NK-92 treated with Interleukin-12 subunit alpha and Interleukin-12 subunit beta, amount 100 ng/mL, for 24 hours (cell line): ENCODE measurements around the gene CLCF1.

Experiments
- DNase-seq: peaks from one replicate; lab custom pipeline; 2025; lab: John Stamatoyannopoulos, UW

The CLCF1 gene

DNA sequence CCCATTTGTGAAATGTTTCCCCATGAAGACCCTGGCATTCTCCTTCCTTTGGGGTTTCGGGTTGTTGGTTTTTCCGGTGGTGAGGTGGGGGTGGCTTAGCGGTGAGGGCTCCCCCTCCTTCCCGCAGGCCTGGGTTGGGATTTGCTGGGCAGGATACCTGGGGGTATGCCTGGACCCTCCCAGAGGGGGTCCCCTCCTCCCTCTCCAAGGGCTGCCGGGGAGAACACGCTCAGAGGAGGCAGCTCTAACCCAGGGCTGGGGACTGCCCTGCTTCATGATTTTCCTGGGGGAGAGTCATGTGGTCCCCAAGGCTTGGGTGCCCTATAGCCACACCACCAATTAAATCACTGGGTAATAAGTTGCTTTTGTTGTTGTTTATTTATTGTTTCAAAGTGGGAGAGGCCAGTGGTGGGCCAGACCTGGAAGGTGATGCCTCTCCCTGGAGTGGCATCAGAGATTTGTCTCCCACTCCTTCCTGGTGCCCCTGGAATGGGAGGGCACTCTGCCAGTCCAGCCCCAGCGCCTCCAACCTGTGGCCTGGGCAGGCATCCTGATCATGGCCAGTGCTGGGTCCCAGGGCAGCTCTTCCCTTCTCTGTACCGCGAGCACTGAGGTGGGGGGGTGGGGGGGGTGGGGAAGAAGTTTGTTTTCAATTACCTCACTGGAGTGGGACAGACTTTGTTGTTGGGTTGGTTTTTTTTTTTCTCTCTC, 1.3 kb upstream of the CLCF1 start:
- no peak for DNase-seq

DNA sequence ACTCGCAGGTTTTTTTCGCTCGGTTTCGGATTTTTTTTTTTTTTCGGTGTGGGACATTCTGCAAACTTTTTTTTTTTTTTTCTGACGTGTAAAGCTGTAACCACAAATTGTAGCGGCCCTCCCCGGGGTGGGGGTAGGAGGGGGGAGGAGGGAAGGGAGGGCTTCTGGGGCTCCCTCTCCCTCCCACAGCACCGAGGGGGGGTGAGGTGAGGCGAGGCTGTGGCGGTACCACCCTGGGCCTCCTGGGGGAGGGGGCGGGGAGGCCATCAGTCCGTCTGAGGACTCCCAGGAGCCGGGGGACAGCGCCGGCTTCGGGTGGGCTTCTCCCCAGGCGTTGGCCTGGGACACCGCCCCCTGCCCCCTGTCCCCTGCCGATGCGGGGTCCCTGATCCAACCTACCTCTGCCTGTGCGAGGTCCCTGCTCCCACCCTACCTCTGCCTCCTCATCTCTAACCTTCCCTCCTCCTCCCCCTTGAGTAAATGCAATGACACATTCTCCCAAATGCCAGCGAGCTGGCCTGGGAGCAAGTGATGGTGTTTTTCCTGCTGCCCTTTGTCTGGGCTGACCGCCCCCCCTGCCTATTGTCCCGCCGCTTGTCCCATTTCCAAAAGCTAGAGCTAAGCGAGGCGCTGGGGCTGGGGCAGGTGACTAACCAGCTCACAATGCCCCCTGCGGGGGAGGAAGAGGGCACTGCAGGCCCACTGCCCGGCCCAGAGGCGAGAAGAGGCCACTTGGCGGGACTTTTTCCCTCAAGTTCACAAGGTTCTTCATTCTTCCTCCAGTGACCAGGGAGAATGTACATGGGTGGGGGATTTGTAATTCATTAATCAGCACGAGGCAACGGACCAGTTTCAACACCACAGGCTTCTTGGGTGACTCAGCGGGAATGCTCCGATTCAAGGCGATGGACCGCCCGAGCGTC, 511 bp upstream of the CLCF1 start:
- peak; percentile 50 for DNase-seq

DNA sequence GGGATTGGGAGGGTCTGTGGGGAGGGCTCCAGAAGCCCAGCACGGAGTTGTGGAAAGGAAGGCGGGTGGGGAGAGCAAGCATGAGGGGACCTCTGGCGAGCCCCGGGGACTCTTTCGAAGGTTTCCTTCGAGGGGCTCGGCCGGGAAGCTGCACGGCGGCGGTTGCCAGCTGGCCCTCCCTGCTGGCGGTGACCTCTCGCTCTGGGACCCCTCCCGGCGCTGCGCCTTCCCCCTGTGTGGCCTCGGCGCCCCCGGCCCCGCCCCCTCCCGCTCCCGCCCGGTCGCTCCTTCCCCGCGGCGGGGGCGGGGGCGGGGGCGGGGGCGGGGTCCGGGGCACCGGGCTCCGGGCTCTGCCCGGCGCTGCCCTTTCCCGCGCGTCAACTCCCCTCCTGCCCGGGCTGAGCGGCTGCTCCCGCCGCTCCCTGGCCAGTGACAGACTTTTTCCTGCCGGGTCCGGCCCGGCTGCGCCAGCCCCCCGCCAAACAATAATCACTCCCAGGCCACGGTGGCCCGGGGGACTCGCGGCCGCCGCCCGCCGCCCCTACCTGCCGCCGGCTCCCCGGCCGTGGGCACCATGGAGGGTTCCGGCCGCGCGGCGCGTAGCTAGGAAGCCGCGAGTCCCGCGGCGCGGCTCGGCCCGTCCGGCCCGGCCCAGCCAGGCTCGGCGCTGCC, 941 bp downstream of the CLCF1 start:
- DNase-seq, result no peak

DNA sequence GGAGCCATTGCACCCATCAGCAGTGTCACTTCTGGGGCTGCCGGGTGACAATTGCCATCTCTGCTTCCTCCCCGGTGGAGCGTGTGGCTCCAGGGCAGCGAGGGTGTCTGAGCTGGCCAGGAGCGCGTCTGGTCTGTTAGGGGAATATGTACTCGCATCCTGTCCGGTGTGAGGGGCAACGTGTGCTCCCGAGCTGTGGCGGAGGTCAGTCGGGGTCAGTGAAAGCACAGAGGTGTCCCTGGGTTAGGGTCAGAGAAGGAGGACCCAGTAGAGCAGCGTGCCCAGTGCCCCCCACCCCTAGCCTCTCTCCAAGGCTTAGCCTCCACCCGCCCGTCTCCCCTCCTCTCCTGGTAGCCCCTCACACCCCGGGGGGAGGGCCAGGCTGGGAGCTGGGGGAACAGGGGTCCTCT, 1.5 kb downstream of the CLCF1 start:
- DNase-seq, result no peak

DNA sequence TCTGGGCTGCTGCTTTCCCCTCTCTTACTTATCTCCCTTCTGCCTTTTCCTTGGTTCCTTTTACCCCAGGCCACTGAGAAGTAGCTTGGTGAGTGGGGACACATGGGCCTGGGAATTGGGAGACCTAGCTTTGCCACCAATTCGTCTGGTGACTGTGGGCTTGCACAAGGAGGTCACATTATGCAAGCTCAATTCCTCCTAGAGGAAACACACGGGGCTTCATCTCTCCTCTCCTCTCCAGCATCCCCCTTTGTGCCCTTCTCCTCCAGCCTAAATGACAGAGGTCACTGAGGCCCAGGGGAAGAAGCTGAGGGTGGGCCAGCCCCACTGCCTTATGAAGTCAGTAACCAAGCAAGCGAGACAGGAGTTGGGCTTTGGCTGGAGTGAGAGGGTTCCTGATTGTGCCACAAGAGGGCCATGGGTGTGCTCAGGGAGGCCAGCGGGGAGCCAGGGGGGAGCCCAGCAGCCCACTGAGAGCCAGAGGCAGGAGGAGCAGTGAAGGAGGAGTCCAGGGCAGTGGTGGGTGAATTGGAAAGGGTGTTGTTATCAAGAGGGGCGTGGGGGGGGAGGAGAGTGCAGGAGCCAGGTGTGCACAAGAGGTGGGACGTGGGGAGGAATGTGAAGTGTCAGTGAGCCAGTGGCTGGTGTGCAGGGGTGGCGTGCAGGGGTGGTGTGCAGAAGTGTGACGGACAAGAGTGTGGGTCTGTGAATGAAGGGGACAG, 2.0 kb downstream of the CLCF1 start:
- no peak for DNase-seq

DNA sequence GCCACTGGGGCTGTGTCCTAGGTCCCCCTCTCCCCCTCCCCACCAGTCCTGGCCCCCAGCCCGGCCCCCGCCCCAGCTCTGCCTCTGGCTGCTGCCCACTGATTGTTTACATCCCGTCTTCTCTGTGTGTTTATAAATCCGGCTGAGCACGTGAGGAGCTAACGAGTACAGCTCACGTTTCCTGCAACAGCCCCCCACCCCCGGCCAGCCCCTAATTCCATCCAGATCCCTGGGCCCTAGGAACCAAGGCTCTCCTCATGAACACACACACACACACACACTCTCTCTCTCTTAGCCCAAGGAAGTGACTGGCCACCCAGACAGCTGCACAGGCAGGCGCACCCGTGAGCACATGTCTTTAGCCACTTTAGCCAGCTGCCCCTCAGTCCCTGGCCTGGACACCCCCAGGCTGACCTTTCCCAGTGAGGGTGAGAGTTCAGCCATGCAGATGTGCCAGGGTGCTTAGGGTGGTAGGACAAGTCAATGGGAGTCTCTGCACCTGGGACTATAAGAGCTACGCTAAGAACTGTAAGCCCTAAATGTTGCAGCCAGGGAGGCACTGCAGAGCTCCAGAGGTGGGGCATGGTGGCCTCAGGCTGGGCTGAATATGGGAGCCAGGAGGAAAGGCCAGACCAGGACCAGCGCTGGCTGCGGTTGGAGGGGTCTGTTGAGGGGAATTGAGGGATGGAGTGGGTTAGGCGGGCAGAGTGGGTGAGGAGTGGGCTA, 2.9 kb downstream of the CLCF1 start:
- no peak for DNase-seq

DNA sequence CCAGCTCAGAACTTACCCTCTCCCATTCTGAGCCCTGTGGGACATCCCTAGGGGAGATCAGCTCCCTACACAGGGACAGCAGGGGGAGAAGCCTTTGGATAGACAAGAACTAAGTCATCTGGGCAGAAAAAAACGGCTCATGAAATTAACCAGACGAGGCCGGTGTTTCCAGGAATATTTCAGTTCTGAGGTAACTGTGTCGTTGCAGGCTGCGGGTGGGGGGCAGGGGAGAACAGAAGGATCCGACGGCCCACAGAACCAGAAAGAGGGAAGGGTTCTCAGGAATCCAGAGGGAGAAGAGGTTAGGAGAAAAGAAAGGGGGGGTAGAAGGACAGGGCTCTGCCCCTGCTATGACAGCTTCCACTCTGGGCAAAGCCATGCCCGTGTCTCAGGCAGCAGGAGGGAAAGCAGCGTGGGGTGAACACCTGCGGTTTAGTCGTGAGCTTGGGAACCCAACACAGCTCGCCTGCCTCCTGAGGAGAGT, 3.6 kb downstream of the CLCF1 start:
- no peak for DNase-seq

DNA sequence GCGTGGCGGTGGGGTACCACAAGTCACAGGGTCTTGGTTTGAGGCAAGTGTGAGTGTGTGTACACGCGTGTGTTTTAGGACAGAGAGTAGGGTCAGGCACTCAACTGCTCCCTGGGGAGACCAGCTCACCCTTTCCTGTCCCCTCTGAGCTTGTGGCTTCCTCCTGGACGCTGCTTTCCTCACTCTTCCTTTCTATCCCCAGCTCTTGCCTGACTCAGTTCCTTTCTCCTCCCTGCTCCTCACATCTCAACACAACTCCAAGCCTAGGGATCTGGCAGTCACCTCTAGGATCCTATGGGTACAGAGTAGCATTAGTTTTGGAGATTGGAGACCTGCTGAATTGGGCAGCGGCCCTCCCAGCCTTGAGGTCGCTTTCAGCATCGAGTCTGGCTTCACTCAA, 4.1 kb downstream of the CLCF1 start:
- no peak for DNase-seq

DNA sequence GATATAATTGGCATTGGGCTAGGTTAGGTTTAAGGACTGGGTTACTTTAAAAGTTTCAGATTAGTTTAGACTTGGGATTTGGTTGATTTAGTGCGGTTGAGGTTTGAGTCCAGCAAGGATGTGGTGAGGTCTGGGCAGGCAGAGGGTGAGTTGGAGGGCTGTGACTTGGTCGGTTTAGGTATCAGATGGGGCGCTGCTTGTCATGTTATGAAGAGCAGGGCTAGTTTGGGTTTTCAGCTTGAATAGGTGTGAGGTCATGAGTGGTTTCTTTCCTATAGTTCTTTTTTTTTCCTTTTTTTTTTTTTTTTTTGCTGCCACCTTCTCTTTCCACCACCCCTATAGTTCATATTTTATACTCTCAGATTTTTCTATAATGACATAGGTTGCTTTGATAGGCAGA, 4.8 kb downstream of the CLCF1 start:
- no peak for DNase-seq

DNA sequence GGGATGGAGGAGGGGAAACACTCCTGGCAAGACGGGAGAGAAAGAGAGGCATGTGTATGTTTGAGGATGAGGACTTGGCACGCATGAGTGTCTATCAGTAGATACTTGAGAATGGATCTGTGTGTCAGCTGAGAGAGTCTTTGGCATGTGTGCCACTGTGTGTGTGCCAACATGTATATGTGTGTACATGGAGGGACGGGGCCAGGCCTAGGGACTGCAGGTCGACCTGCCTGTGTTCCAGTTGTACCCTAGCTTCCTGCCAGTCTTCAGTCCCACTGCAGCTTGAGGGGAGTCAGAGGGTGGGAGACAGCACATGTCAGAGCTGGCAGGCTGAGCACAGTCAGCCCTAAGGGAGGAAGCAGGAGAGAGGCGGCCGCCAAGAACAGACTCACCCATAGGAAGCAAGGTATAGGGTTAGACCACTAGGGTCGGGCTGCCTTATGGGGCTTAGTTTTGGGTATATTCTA, 5.6 kb downstream of the CLCF1 start:
- DNase-seq, result no peak

DNA sequence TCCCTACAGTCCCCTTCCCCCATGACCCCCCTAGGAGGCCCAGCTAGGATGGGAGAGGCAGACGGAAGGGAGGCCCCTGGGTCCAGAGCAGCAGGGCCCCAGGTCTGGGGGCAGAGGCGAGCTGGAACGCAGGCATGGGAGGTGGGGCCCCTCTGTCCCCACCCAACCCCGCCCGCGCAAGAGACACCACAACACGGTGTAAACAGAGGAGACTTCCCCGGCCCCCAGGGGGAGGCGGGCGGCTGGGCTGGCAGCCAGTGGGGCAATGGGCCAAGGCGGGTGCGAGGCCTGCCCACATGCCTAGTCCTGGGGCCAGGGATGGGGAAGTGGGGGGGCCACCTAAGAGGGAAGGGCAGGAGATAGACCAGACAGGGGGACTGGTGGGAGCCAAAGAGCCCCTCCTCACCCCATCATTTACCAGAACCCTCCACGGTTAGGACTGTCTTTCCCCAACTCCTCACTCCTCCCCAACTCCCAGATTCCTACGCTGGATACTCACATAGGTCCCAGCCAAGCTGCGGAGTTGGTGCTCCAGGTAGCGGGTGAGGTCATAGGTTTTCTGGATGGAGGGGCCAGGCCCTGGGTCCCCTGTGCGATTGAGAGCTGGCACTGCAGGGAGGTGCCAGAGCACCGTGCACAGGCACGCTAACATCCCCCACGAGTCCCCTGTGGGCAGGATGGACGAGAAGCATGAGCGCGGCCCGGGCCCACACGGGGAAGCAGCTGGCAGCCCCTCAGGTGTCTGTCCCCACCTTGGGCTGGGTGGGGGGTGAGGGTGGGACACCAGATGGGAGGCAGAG, 6.2 kb downstream of the CLCF1 start:
- no peak for DNase-seq

DNA sequence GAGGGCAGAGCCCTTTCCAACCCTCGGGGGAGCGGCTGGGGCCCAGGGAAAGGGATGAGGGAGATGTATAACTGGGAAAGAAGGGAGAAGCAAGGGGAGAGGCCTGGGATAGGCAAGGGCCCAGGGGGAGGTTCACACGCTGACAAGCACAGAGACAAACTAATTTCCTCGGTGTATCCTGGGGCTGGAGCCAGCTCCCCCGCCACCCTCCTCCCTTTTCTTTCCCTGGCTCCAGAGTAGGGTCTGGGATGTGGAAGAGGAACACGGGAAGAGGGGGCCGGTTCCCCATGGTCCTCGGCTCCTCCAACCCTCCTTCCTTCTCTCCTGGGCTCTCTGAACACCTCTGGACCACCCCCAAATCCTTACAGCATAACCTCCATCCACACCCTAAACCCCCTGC, 6.9 kb downstream of the CLCF1 start:
- DNase-seq, result no peak

DNA sequence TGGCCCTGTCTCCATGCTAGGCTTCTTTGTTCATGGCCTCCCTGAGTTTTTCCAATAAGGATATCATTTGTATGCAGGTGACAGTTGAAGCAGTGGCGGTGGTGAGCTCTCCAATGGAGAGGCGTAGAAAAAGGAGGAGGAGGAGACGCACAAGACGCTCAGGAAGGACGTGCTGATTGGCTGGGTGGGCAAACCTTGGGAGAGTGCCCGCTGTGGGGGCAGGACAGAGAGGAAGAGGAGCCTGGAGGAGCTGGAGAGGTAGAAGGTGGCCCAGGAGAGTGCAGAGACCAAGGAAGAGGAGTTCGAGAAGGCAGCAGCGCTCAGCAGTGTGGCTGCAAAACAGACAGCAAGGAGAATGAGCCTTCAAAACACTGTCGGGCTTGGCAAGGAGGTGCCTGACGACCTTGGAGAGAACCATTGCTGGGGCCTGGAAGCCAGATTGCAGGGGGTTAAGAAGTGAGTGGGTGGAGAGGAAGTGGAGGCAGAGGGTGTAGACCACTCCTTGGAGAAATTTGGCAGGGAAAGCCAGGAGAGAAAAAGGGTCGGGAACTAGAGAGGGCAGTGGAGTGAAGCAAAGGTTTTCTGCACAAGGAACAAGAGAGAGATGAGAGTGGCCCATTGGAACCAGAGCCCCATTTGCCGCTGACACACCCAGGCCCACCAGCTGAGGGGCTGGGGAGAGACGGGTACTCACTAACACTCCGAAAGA, 7.5 kb downstream of the CLCF1 start:
- no peak for DNase-seq

DNA sequence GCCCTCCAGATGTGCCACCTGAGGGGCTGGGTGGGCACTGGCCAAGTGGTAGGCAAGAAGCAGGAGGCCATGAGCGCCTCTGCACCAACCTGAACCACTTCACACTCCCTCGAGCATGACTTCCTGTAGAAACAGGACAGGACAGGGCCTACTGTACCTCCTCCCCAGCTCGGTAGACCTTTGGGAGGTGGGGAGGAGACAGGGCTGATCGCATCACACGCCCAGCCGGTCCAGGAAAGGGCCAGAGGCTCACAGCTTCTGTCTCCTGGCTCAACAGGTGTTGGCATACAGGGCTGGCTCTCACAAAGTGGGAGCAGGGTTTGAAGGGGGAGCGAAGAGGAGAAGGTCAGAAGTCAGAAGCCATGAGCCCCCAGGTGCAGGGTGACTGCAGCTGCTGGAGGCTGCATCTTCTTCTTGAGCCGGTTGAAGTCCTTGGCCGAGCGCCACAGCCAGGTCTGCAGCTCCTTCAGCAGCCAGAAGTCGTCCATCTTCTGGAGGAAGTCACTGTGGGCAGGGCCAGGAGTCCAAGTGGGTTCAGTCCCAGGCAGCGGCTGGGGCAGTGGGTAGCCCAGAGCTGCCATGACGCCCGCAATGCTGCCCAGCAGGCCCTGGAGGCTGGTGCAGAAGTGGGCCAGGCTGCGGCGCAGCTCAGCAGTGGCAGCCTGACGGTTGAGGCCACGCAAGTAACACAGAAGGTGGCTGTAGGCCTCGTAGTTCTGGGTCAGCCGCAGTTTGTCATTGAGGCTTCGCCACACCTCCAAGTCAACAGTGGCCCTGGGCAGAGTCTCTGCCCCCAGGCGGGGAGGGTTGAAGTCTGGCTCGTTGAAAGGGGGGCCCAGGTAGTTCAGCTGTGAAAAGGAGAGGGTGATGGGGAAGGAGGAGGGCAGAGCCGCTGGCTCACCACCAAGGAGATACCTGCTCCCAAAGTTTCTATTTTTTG, 8.3 kb downstream of the CLCF1 start:
- DNase-seq, result no peak

DNA sequence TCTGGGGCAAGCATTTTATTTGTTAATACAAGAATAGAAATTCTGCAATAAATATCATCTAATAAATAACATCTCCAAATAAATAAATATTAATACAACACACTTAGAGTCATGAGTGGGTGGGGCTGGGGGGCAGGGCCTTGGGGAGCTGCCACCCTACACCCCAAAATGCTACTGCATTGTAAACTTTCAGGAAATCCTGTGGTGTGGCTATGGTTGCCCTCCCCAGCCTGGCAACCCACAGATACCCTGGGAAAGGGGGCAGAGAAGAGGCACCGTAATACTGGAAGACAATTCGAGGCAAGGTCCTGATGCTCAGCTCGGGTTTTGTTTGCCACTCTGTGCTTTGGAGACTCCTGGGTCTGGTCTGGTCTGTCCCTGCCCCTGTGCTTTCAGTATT, 9.2 kb downstream of the CLCF1 start:
- no peak for DNase-seq

DNA sequence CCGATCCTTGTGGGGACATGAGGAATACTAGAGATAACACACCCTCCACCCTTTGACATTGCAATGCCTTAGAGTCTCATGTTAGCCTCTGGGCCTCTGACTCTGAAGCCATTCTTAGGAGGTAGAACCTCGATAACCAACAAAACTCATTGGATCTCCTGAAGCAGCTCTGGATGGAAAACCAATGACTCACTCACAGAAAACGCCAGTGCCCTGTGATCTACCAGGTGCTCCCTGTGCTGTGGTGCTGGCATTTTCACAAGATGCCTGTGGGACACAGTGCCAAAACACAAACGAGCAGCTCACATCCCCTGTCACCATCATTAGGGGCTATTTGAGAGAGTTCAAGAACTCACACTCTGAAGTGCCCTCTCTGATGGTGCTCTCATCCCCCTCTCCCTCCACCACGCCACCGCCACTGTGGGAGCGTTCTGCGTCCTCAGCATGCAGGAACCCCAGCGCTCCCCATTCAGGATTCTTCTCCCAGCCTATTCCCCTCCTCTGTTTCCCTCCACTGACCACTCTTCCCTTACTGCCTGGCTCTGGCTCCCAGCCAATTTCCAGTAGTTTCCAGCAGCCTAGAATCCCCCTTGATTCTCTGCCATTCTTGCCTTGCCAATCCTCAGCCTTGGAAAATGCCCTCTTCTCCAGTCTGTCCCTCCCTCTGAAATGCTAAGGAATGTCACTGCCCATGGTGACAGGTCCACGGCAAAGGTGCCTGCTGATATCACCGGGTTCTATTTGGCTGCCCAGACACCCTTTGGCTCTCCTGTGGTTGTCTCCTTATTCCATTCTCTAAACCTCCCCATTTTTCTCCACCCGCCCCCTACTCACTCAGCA, 15.3 kb downstream of the CLCF1 start:
- no peak for DNase-seq

DNA sequence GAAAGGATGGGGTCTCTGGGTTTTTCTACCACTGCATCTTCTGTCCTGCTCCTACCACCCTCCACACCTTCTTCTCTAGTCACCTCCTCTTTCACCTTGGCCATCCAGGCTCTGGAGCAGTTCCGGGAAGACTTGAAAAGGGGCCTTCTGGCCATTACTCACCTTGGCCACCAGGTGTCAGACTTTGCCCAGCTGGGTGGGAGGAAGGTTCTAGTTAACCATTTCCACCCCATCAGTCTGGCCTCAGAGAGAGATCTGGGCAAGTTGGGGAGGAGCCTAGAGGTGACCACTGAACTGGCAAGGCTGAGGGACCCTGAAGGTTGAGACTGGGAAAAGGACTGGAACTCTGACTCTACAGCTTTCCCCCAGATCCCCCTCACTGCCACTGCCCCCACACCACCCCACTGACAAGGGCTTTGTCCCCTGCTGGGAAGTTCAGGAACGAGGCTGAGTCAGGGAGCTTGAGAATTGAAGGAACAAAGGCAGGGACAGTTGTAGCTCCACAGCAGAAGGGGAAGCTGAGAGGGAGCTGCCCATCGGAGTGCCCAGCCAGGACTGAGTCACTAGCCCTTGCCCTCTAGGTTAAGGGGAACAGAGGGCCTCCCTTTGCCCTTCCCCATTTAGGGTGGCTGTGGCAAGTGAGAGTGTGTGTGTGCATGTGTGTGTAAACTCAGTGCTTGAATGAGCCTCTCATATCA, 16.4 kb downstream of the CLCF1 start:
- DNase-seq, result peak; percentile 38
